Ovary (tissue), 9 donors: ENCODE results near the gene ENPP3. TPM values are rescaled to one million over a fixed set of nuclear protein-coding genes. Genes with fewer than 3 reads are reported as not detected.

Experiments
- DNase-seq, 5 donors: peaks; one replicate each; pipeline ENCODE4 v3.0.0-alpha.2; 2019 to 2020
- H3K27ac ChIP-seq, 2 donors: fragments of 200-600 bp; one replicate each; pipeline versions ENCODE4 v1.5.1 to v1.8.0; 2019 to 2022
- H3K27me3 ChIP-seq: fragments of 200-600 bp; one replicate; pipeline ENCODE4 v1.8.0; 2022
- H3K36me3 ChIP-seq: fragments of 200-600 bp; sonication (generic); one replicate; pipeline ENCODE4 v1.5.1; 2019
- H3K4me1 ChIP-seq: one replicate; pipeline ENCODE4 v1.8.1; 2013; ENCODE audit warnings: mild to moderate bottlenecking, moderate library complexity; ENCODE audit not compliant: insufficient read depth
- H3K4me3 ChIP-seq: fragments of 200-600 bp; sonication (generic); one replicate; pipeline ENCODE4 v1.5.1; 2017
- H3K9me3 ChIP-seq, 2 donors: fragments of 200-600 bp in 1 of 2; sonication (generic) in 1 of 2; one replicate each; pipeline versions ENCODE4 v1.5.1 to v1.8.1; 2013 to 2019; ENCODE audit warnings: mild to moderate bottlenecking in 1 of 2, moderate library complexity in 1 of 2
- EP300 ChIP-seq: sonication (generic); formaldehyde crosslinking; IDR thresholded peaks from one replicate; pipeline ENCODE4 v1.6.1; 2017; ENCODE audit warnings: antibody characterized with exemption
- POLR2A ChIP-seq: fragments of 450-650 bp; IDR thresholded peaks from one replicate; pipeline ENCODE4 v1.6.1; 2017; ENCODE audit warnings: antibody characterized with exemption, mild to moderate bottlenecking, moderate library complexity
- WGBS, 3 donors: extraction: QIAGEN DNeasy Blood & Tissue Kit in 1 of 3; methylation state at CpG; one replicate each; pipeline versions ENCODE4 v1.1.5 to v1.1.7; 2013 to 2017; 5-methylcytosine and 5-hydroxymethylcytosine counted together
- intact Hi-C, 4 donors: fragments of 100-400 bp; cut with DNase I; formaldehyde crosslinking; loops; one replicate each; pipeline versions ENCODE4 v1.11.0 to v1.15.1; 2022 to 2023
- polyA plus RNA-seq, 2 donors: library from polyadenylated mRNA; stranded (reverse); fragments of 200-250 nt in 1 of 2; fragments of 350-450 nt in 1 of 2; fragmentation: Illumina TruSeq in 1 of 2; extraction: RNeasy Lipid Tissue Mini Kit (QIAGEN cat#74804) in 1 of 2; gene quantifications; one replicate each; pipeline ENCODE4 v1.2.3, GENCODE V29; 2013 to 2014
- total RNA-seq, 7 donors: library from RNA; depleted of rRNA in 2 of 7; stranded (reverse); fragments of >200 nt in 2 of 7; fragmentation: NEBNext Ultra II Directional in 3 of 7; extraction: Animal tissue kit (Norgen Biotek cat#: 25700) in 3 of 7; gene quantifications; one replicate each; pipeline versions ENCODE4 v1.1.0 to v1.2.4, GENCODE V29; 2016 to 2023
- TF ChIP-seq, protein P1 (sequence below), 3 donors: fragments of 450-650 bp in 2 of 3; fragments of 200-600 bp in 1 of 3; IDR thresholded peaks; one replicate each; pipeline versions ENCODE4 v1.5.1 to v1.8.0; 2016 to 2022; ENCODE audit warnings: antibody characterized with exemption in 3 of 3, mild to moderate bottlenecking in 1 of 3
- donor health status: DM: no; HTN: no; CAD: no; lungs with moderate emphysema.
- donor health status: DM: no; HTN: no; CAD: no.
- donor health status: Bipolar disorder and iron deficiency.
- donor health status: DM: yes; HTN: yes; CAD: no.
- donor health status: DM: no; HTN: no; CAD: no.
- donor health status: DM: yes; HTN: yes; CAD: no.

The ENPP3 gene
- total and polyA plus RNA-seq, 9 donors: 0.41 to 3.9 (median 1.4) TPM

DNA sequence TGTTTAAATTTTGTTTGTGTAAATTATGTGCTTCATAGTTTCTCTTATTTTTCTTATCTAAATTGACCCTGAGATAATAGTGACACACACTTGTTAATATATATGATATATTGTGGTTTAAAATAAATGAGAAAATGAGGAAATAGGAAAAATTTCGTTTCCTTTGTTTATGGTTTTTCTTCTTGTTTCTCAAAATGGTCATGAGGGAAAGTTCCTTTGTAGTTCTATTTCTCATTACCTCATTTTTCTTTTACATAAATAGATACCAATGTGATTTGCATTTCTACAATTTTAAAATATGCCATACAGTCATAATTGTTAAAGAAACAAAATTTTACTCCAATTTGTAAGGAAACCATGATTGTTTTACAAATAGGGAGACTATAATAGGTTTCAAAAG lies 54.9 kb downstream of the ENPP3 start:
- no peaks in the 10 kb centered on the region for H3K27me3 ChIP-seq
- H3K9me3 ChIP-seq: no peaks in the 10 kb centered on the region
- H3K27ac ChIP-seq: no peak overlapping the region
- TF ChIP-seq EP300: no peak
- TF ChIP-seq POLR2A: no peak
- TF ChIP-seq, protein P1, sequence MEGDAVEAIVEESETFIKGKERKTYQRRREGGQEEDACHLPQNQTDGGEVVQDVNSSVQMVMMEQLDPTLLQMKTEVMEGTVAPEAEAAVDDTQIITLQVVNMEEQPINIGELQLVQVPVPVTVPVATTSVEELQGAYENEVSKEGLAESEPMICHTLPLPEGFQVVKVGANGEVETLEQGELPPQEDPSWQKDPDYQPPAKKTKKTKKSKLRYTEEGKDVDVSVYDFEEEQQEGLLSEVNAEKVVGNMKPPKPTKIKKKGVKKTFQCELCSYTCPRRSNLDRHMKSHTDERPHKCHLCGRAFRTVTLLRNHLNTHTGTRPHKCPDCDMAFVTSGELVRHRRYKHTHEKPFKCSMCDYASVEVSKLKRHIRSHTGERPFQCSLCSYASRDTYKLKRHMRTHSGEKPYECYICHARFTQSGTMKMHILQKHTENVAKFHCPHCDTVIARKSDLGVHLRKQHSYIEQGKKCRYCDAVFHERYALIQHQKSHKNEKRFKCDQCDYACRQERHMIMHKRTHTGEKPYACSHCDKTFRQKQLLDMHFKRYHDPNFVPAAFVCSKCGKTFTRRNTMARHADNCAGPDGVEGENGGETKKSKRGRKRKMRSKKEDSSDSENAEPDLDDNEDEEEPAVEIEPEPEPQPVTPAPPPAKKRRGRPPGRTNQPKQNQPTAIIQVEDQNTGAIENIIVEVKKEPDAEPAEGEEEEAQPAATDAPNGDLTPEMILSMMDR (IDR thresholded peaks at IDR 0.05): no peak
- intact Hi-C loops: loop anchor here in 1 of 4 donors (10.0 kb wide), 1 partner anchor 223 kb away; no protein-coding TSS in a partner anchor
- no peak for DNase-seq
- no peaks in the 10 kb centered on the region for H3K36me3 ChIP-seq
- no peaks in the 10 kb centered on the region for H3K4me1 ChIP-seq
- 13 to 39% (median 20%) methylated on average over 1 of the region's 1 CpG for WGBS, 3 donors
- H3K4me3 ChIP-seq: no peak overlapping the region

DNA sequence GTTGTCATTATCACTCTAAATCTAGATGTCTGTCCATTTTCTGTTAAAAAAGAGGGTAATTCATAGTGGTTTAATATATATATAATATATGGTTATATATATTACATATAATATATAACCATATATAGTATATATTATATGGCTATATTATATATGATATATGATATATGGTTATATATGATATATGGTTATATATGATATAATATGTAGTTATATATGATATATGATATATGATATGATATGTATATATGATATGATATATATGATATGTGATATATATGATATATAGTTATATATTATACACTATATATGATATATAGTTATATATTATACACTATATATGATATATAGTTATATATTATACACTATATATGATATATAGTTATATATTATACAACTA lies 55.5 kb downstream of the ENPP3 start:
- no peak overlapping the region for H3K4me3 ChIP-seq
- H3K4me1 ChIP-seq: no peaks in the 10 kb centered on the region
- DNase-seq: no peak
- TF ChIP-seq, protein P1 (IDR thresholded peaks at IDR 0.05): no peak
- TF ChIP-seq EP300 (no peak), POLR2A (no peak)
- H3K27ac ChIP-seq: no peak overlapping the region
- no peaks in the 10 kb centered on the region for H3K27me3 ChIP-seq
- H3K36me3 ChIP-seq: no peaks in the 10 kb centered on the region
- intact Hi-C loops: loop anchor here in 1 of 4 donors (10.0 kb wide), 1 partner anchor 222 kb away; no protein-coding TSS in a partner anchor
- no peaks in the 10 kb centered on the region for H3K9me3 ChIP-seq

DNA sequence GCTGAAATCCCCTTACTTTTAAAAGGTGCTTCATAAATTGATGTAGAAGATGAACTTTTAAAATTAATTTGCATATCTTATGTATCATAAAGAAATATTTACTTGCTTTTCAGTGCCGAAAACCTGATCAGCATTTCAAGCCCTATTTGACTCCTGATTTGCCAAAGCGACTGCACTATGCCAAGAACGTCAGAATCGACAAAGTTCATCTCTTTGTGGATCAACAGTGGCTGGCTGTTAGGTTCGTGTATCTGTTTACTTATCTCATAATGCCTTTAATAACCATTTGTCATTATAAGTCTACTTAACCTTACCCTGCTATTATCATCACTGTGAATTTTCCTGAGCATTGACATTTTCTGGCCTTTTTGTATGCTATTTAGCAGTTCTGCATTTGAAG lies 56.3 kb downstream of the ENPP3 start:
- 84 to 91% (median 86%) methylated on average over 5 of the region's 5 CpGs for WGBS, 3 donors
- Histone ChIP-seq H3K27me3 (no peaks in the 10 kb centered on the region), H3K9me3 (no peaks in the 10 kb centered on the region), H3K27ac (no peak overlapping the region), H3K36me3 (no peaks in the 10 kb centered on the region), H3K4me3 (no peak overlapping the region), H3K4me1 (no peaks in the 10 kb centered on the region)
- DNase-seq: no peak
- intact Hi-C loops: loop anchor here in 1 of 4 donors (10.0 kb wide), 1 partner anchor 221 kb away; no protein-coding TSS in a partner anchor
- no peak for TF ChIP-seq POLR2A
- TF ChIP-seq, protein P1 (IDR thresholded peaks at IDR 0.05): no peak
- no peak for TF ChIP-seq EP300

DNA sequence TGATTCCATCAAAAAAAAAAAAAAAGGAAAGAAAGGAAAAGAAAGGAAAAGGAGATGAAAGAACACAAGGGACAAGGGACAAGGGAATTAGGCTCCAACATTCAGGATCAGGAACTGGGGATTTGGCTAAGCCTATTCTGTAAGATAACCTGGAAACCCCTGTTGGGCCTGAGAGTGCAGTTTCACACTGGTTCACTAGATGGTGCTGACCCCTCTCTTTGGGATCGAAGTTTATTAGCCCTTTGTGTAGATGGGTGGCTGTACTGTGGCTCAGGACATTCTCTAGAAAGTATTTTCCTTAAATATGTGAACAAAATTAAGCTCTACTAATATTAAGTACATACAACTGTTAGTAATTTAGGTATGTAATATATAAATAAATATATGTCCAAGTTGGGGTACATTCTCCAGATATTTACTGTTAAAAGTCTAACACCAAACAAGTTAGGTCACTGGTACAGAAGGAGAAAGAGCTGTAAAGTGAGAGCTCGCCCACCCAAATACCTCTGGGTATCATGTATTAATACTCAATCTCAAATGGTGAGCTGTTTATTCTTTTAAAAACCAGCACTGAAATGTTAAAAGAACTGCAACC lies 57.8 kb downstream of the ENPP3 start:
- intact Hi-C loops: loop anchor here in 3 of 4 donors (5.0 to 10.0 kb wide), 3 partner anchors 212 to 220 kb away; no protein-coding TSS in a partner anchor
- Histone ChIP-seq H3K4me1 (no peaks in the 10 kb centered on the region), H3K36me3 (no peaks in the 10 kb centered on the region), H3K4me3 (no peak overlapping the region), H3K27me3 (no peaks in the 10 kb centered on the region), H3K27ac (no peak overlapping the region), H3K9me3 (no peaks in the 10 kb centered on the region)
- TF ChIP-seq EP300: no peak
- no peak for TF ChIP-seq POLR2A
- TF ChIP-seq, protein P1 (IDR thresholded peaks at IDR 0.05): peak; percentile 23 to 64 (median 61)
- WGBS, 3 donors: 43 to 47% (median 44%) methylated on average over 2 of the region's 2 CpGs
- peak; percentile 25 to 44 (median 40) for DNase-seq
